ENCODE results near the gene ASXL1. TPM values are rescaled to one million over a fixed set of nuclear protein-coding genes. Genes with fewer than 3 reads are reported as not detected.

The ASXL1 gene
- total and polyA plus RNA-seq, 4 donors = 24.2 to 96.4 (median 44.4) TPM

DNA sequence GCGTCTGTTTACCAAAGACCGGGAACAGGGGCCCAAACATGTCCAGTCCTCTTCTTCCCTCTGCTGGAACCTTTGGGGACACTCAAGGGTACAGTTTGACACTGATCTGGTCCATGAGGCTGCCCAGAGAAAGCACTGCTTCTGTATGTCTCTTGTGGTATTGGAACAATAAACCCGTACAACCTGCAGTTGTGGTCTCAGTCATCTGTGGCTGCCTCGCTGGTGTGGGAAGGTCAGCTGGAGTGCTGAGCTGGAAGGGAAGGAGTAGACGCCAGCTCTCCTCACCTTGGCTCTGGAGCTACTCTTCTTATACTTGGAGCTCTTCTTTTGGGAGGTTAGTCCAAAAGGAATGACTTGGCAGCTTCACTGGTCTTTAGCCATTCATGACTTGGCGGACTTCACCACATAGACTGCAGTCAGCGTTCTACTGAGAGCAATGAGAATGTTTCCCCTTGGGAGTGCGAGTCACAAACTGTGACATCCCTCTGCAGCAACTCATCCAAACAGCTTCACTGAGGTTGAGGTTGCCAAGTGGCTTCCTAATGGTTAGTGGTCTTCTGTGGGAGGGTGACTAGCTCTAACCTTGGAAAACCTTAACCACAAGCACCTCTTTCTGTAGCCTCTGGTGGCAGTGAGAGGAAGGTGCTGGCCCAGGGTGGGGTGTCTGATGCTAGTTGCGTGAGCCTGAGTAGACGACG, 81.2 kb downstream of the ASXL1 start:
- TF ChIP-seq, protein P1, sequence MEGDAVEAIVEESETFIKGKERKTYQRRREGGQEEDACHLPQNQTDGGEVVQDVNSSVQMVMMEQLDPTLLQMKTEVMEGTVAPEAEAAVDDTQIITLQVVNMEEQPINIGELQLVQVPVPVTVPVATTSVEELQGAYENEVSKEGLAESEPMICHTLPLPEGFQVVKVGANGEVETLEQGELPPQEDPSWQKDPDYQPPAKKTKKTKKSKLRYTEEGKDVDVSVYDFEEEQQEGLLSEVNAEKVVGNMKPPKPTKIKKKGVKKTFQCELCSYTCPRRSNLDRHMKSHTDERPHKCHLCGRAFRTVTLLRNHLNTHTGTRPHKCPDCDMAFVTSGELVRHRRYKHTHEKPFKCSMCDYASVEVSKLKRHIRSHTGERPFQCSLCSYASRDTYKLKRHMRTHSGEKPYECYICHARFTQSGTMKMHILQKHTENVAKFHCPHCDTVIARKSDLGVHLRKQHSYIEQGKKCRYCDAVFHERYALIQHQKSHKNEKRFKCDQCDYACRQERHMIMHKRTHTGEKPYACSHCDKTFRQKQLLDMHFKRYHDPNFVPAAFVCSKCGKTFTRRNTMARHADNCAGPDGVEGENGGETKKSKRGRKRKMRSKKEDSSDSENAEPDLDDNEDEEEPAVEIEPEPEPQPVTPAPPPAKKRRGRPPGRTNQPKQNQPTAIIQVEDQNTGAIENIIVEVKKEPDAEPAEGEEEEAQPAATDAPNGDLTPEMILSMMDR (IDR thresholded peaks at IDR 0.05; ENCODE audit: control extremely low read depth, extremely low read depth) = no peak
- Histone ChIP-seq H3K9me3 (ENCODE audit: control insufficient read depth in 4 of 4, insufficient read depth in 3 of 4, low read length in 3 of 4) (peaks cover 0 to 2% (median 0%) of the 10 kb centered on the region in 4 donors), H3K36me3 (ENCODE audit: control insufficient read depth in 4 of 4, insufficient read depth in 4 of 4, low read length in 4 of 4) (peaks cover 12 to 54% (median 49%) of the 10 kb centered on the region in 4 donors), H3K4me3 (no peak overlapping the region), H3K9ac (ENCODE audit: insufficient read depth in 1 of 2, low read length in 2 of 2) (no peak overlapping the region), H3K4me1 (ENCODE audit: control insufficient read depth in 5 of 5, insufficient read depth in 5 of 5, low read length in 5 of 5) (peaks cover 0 to 7% (median 0%) of the 10 kb centered on the region in 5 donors), H3K27ac (ENCODE audit: low read depth in 1 of 2, low read length in 1 of 2) (no peak overlapping the region), H3K27me3 (ENCODE audit: control insufficient read depth in 3 of 3, insufficient read depth in 3 of 3, low read length in 2 of 3) (no peaks in the 10 kb centered on the region)
- WGBS, 2 donors = 86 to 91% methylated on average over 11 of the region's 11 CpGs
- ATAC-seq (ENCODE audit: insufficient read depth, low FRiP score) = no peak
- DNase-seq = no peak

DNA sequence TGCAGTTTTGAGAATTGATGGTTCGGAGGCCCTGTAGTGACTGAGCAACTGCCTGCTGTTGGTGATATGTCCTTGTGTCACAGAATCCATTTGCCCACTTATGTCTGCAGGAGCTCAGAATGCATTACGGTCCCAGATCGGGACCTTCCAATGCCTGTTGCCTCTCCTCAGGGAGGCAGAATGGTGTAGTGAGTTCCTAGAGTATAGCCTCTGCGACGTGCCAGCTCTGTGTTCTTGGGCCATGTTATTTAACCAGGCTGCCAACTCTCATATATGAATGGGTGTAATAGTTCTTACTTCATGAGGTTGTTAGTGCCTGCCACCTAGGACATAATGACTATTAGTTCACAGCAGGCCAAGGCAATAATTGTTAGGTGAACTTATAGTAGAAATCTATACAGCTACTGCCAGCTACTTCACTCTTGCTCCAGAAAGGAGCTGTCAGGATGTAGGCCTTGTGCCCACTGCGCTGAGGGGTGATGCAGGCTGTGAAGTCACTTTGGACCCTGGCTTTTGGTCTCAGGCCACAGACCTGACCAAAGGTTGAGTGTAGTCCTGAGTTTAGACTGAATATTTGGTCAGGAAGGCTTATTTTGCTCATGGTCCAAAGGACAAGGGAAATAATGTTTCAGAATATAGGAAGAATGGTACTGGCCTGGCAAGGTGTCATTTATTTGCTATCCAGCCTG, 82.1 kb downstream of the ASXL1 start:
- Histone ChIP-seq H3K9me3 (ENCODE audit: control insufficient read depth in 4 of 4, insufficient read depth in 3 of 4, low read length in 3 of 4) (peaks cover 0 to 2% (median 0%) of the 10 kb centered on the region in 4 donors), H3K4me1 (ENCODE audit: control insufficient read depth in 5 of 5, insufficient read depth in 5 of 5, low read length in 5 of 5) (peaks cover 0 to 11% (median 3%) of the 10 kb centered on the region in 5 donors)
- 94 to 95% methylated on average over 6 of the region's 6 CpGs for WGBS, 2 donors

DNA sequence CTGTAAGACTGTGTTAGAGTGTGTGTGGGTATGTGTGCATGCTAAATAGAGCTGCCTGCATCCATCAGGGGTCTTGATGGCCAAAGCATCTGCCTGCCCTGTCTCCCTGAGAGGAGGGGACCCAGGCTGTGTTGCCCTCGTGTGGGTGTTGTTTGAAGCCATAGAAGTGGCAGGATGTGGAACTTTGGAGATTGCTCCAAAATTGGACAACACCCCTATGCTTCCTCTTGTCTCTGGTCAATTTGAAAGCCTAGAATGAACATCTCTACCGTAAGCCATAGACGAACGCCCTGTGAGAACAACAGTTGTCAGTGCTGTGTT, 82.6 kb downstream of the ASXL1 start:
- ATAC-seq (ENCODE audit: insufficient read depth, low FRiP score) = no peak

More for the DNA sequence above, 82.1 kb downstream of the ASXL1 start:
- Histone ChIP-seq H3K9ac (ENCODE audit: insufficient read depth in 1 of 2, low read length in 2 of 2) (no peak overlapping the region), H3K36me3 (ENCODE audit: control insufficient read depth in 4 of 4, insufficient read depth in 4 of 4, low read length in 4 of 4) (peaks cover 12 to 48% (median 43%) of the 10 kb centered on the region in 4 donors), H3K27ac (ENCODE audit: low read depth in 1 of 2, low read length in 1 of 2) (no peak overlapping the region), H3K4me3 (no peak overlapping the region), H3K27me3 (ENCODE audit: control insufficient read depth in 3 of 3, insufficient read depth in 3 of 3, low read length in 2 of 3) (no peaks in the 10 kb centered on the region)
- no peak for DNase-seq
- TF ChIP-seq, protein P1 (IDR thresholded peaks at IDR 0.05; ENCODE audit: control extremely low read depth, extremely low read depth) = no peak
- no peak for ATAC-seq (ENCODE audit: insufficient read depth, low FRiP score)

More for the DNA sequence above, 82.6 kb downstream of the ASXL1 start:
- Histone ChIP-seq H3K9ac (ENCODE audit: insufficient read depth in 1 of 2, low read length in 2 of 2) (no peak overlapping the region), H3K27me3 (ENCODE audit: control insufficient read depth in 3 of 3, insufficient read depth in 3 of 3, low read length in 2 of 3) (no peaks in the 10 kb centered on the region), H3K27ac (ENCODE audit: low read depth in 1 of 2, low read length in 1 of 2) (no peak overlapping the region), H3K4me3 (no peak overlapping the region), H3K9me3 (ENCODE audit: control insufficient read depth in 4 of 4, insufficient read depth in 3 of 4, low read length in 3 of 4) (peaks cover 0 to 2% (median 0%) of the 10 kb centered on the region in 4 donors), H3K4me1 (ENCODE audit: control insufficient read depth in 5 of 5, insufficient read depth in 5 of 5, low read length in 5 of 5) (peaks cover 0 to 16% (median 6%) of the 10 kb centered on the region in 5 donors), H3K36me3 (ENCODE audit: control insufficient read depth in 4 of 4, insufficient read depth in 4 of 4, low read length in 4 of 4) (peaks cover 11 to 46% (median 38%) of the 10 kb centered on the region in 4 donors)
- 86 to 90% methylated on average over 4 of the region's 4 CpGs for WGBS, 2 donors
- no peak for DNase-seq
- TF ChIP-seq, protein P1 (IDR thresholded peaks at IDR 0.05; ENCODE audit: control extremely low read depth, extremely low read depth) = no peak

Data from lung (tissue), 12 donors.